Activated gamma-delta T cell (primary cell): Measurements from ENCODE around the gene EYA2.

Source experiments
- DNase-seq: peaks from one replicate; lab custom pipeline; 2025; lab: John Stamatoyannopoulos, UW

EYA2 gene

GRCh38 chr20:47141941-47142773 lies 247.5 kb downstream of the EYA2 start:
- no peak for DNase-seq

- no peak for DNase-seq
These were observed 248.1 kb downstream of the EYA2 start for GRCh38 chr20:47142774-47143170.

- DNase-seq = no peak
These were observed 249.0 kb downstream of the EYA2 start for GRCh38 chr20:47143657-47144056.

- no peak for DNase-seq
These were observed 249.8 kb downstream of the EYA2 start for GRCh38 chr20:47144463-47144862.

GRCh38 chr20:47146686-47147085 lies 252.0 kb downstream of the EYA2 start:
- no peak for DNase-seq

- no peak for DNase-seq
These were observed 253.4 kb downstream of the EYA2 start for GRCh38 chr20:47148059-47148458.

- DNase-seq = no peak
These were observed 255.3 kb downstream of the EYA2 start for GRCh38 chr20:47149939-47150338.

GRCh38 chr20:47150403-47151152 lies 255.9 kb downstream of the EYA2 start:
- DNase-seq = no peak

- DNase-seq = no peak
These were observed 257.4 kb downstream of the EYA2 start for GRCh38 chr20:47152068-47152467.

GRCh38 chr20:47154089-47154488 lies 259.4 kb downstream of the EYA2 start:
- no peak for DNase-seq

- no peak for DNase-seq
These were observed 261.9 kb downstream of the EYA2 start for GRCh38 chr20:47156301-47157137.

- no peak for DNase-seq
These were observed 264.5 kb downstream of the EYA2 start for GRCh38 chr20:47159166-47159565.

- no peak for DNase-seq
These were observed 265.6 kb downstream of the EYA2 start for GRCh38 chr20:47160240-47160639.

- DNase-seq = no peak
These were observed 266.3 kb downstream of the EYA2 start for GRCh38 chr20:47160992-47161391.

GRCh38 chr20:47161411-47161810 lies 266.8 kb downstream of the EYA2 start:
- no peak for DNase-seq

GRCh38 chr20:47164140-47164539 lies 269.5 kb downstream of the EYA2 start:
- no peak for DNase-seq

GRCh38 chr20:47165376-47165865 lies 270.8 kb downstream of the EYA2 start:
- DNase-seq = no peak

GRCh38 chr20:47167846-47168245 lies 273.2 kb downstream of the EYA2 start:
- DNase-seq = no peak

- no peak for DNase-seq
These were observed 277.9 kb downstream of the EYA2 start for GRCh38 chr20:47172579-47172978.

- no peak for DNase-seq
These were observed 279.1 kb downstream of the EYA2 start for GRCh38 chr20:47173596-47174216.

GRCh38 chr20:47174456-47175243 lies 280.0 kb downstream of the EYA2 start:
- DNase-seq = no peak
